Endothelial cell of umbilical vein (primary cell): ENCODE measurements around the gene PCDHB16. TPM values are rescaled to one million over a fixed set of nuclear protein-coding genes. Genes with fewer than 3 reads are reported as not detected.
"Not testable (repeated sequence)": the region's sequence is repeated elsewhere in the genome, so short reads cannot be mapped to it uniquely, and the experiment has no call there.

ENCODE experiments used
- BruUV-seq: library from RNA; stranded (reverse); fragments of 400-500 nt; replicated peaks from 2 replicates; lab custom pipeline; 2021; lab: Mats Ljungman, UMichigan
- CTCF ChIA-PET: fragments of 300-600, 350-600 bp; sonication (Branson Sonifier 250); formaldehyde crosslinking; loops from one replicate; lab custom pipeline; 2021; ENCODE audit warnings: antibody characterized with exemption, inconsistent platforms; lab: Charles Lee
- POLR2A ChIA-PET: fragments of 300-600, 350-600 bp; sonication (Branson Sonifier 250); formaldehyde crosslinking; loops from one replicate; lab custom pipeline; 2021; ENCODE audit warnings: antibody characterized with exemption, inconsistent platforms; lab: Charles Lee
- DNase-seq: peaks from one replicate; pipeline ENCODE4 v3.0.0-alpha.2; 2011; ENCODE audit warnings: low read depth, low spot score
- FAIRE-seq: peaks from 2 replicates; lab custom pipeline; 2011; peaks lifted over from hg19 to GRCh38; lab: Jason Lieb, UNC
- H2AFZ ChIP-seq: 2 replicates; pipeline ENCODE4 v1.6.0; 2012; ENCODE audit warnings: low read depth, low read length, control low read depth, inconsistent platforms
- H3K27ac ChIP-seq: 2 replicates; pipeline ENCODE4 v1.5.1; 2011; ENCODE audit warnings: low read depth, mild to moderate bottlenecking, control low read depth, low read length, moderate library complexity; ENCODE audit not compliant: insufficient read depth
- H3K27me3 ChIP-seq, 2 experiments: 2 replicates each; pipeline versions ENCODE4 v1.6.0 to v1.6.1; 2011; ENCODE audit warnings: low read length in 2 of 2, mixed read lengths in 1 of 2; ENCODE audit not compliant: control insufficient read depth in 2 of 2, insufficient read depth in 2 of 2
- H3K36me3 ChIP-seq, 2 experiments: 2 replicates in 1 of 2; 3 replicates in 1 of 2; pipeline ENCODE4 v1.5.1; 2011; ENCODE audit warnings: low read length in 2 of 2, mild to moderate bottlenecking in 1 of 2, moderate library complexity in 1 of 2; ENCODE audit not compliant: control insufficient read depth in 2 of 2, insufficient read depth in 2 of 2; ENCODE audit errors: extremely low read depth in 1 of 2
- H3K4me1 ChIP-seq: 3 replicates; pipeline ENCODE4 v1.5.1; 2011; ENCODE audit warnings: mild to moderate bottlenecking, low read length; ENCODE audit not compliant: control insufficient read depth, insufficient read depth; ENCODE audit errors: extremely low read depth
- H3K4me2 ChIP-seq: 2 replicates; pipeline ENCODE4 v1.6.1; 2011; ENCODE audit warnings: low read length, control low read depth, mixed read lengths; ENCODE audit not compliant: insufficient read depth
- H3K4me3 ChIP-seq, 3 experiments: fragments of 200-600 bp in 1 of 3; sonication (generic), shearing (Covaris generic) in 1 of 3; replicated peaks in 1 of 3; 2 replicates each; pipeline ENCODE4 v1.5.1; 2011 to 2016; ENCODE audit warnings: control low read depth in 3 of 3, low read length in 3 of 3, mild to moderate bottlenecking in 2 of 3, inconsistent platforms in 1 of 3, low read depth in 1 of 3, moderate library complexity in 1 of 3; ENCODE audit not compliant: insufficient read depth in 1 of 3
- H3K79me2 ChIP-seq: 2 replicates; pipeline ENCODE4 v1.6.0; 2012; ENCODE audit warnings: low read length, inconsistent platforms; ENCODE audit not compliant: control insufficient read depth, insufficient read depth
- H3K9ac ChIP-seq: replicated peaks from 2 replicates; pipeline ENCODE3; 2011; ENCODE audit warnings: low read length, control low read depth; ENCODE audit not compliant: insufficient read depth; ENCODE audit errors: extremely low read depth
- H3K9me1 ChIP-seq: replicated peaks from 3 replicates; pipeline ENCODE4 v1.6.0; 2011; ENCODE audit warnings: mild to moderate bottlenecking, low read length; ENCODE audit not compliant: control insufficient read depth, insufficient read depth; ENCODE audit errors: extremely low read depth
- H3K9me3 ChIP-seq: replicated peaks from 2 replicates; pipeline ENCODE4 v1.5.1; 2012; ENCODE audit warnings: low read length, inconsistent platforms; ENCODE audit not compliant: control insufficient read depth, insufficient read depth
- H4K20me1 ChIP-seq: replicated peaks from 2 replicates; pipeline ENCODE3; 2011; ENCODE audit warnings: mild to moderate bottlenecking, low read length; ENCODE audit not compliant: control insufficient read depth, insufficient read depth; ENCODE audit errors: extremely low read depth
- CTCF ChIP-seq, 2 donors: IDR thresholded peaks; 1 replicate in 1 of 2; 2 replicates in 1 of 2; pipeline ENCODE4 v1.5.1; 2011; ENCODE audit warnings: low read length in 2 of 2, mild to moderate bottlenecking in 2 of 2, moderate library complexity in 2 of 2, control low read depth in 1 of 2, inconsistent platforms in 1 of 2, low read depth in 1 of 2; ENCODE audit not compliant: insufficient read depth in 1 of 2; ENCODE audit errors: extremely low read depth in 1 of 2
- EZH2 ChIP-seq: IDR thresholded peaks from 2 replicates; pipeline ENCODE4 v1.6.1; 2012; ENCODE audit warnings: borderline replicate concordance, low read depth, mild to moderate bottlenecking, moderate library complexity, low read length, inconsistent platforms; ENCODE audit not compliant: severe bottlenecking
- FOS ChIP-seq: IDR thresholded peaks from 2 replicates; pipeline ENCODE4 v1.6.1; 2011; ENCODE audit warnings: mild to moderate bottlenecking, low read length, moderate library complexity, borderline replicate concordance; ENCODE audit not compliant: insufficient read depth
- GATA2 ChIP-seq: IDR thresholded peaks from 2 replicates; pipeline ENCODE4 v1.7.0; 2011; ENCODE audit warnings: low read depth, mild to moderate bottlenecking, moderate library complexity, mixed read lengths, low read length; ENCODE audit not compliant: insufficient read length, insufficient read depth
- JUN ChIP-seq: IDR thresholded peaks from 2 replicates; pipeline ENCODE4 v1.6.1; 2011; ENCODE audit warnings: borderline replicate concordance, low read depth; ENCODE audit not compliant: insufficient read length, insufficient read depth
- MYC ChIP-seq: IDR thresholded peaks from one replicate; pipeline ENCODE4 v1.6.1; 2011; ENCODE audit warnings: mild to moderate bottlenecking, low read depth, low read length
- POLR2A ChIP-seq: IDR thresholded peaks from 2 replicates; pipeline ENCODE4 v1.6.1; 2012; ENCODE audit warnings: low read depth, mild to moderate bottlenecking, control low read depth, low read length
- POLR2AphosphoS5 ChIP-seq: IDR thresholded peaks from 2 replicates; pipeline ENCODE4 v1.6.1; 2012; ENCODE audit warnings: low read depth, mild to moderate bottlenecking, control low read depth, low read length, moderate library complexity; ENCODE audit not compliant: insufficient read depth
- dilution Hi-C: fragments of 300-500 bp; cut with MboI; formaldehyde crosslinking; loops from one replicate; pipeline ENCODE4 v1.15.0; 2019; ENCODE audit warnings: low sequenced_read_pairs; ENCODE audit not compliant: extremely low pct_ligation_motif_present
- intact Hi-C: fragments of 100-400 bp; cut with micrococcal nuclease; formaldehyde crosslinking; loops from one replicate; pipeline ENCODE4 v1.10.0; 2022
- polyA plus RNA-seq, 4 experiments: library from polyadenylated mRNA; depleted of rRNA in 3 of 4; stranded (reverse) in 3 of 4; unstranded in 1 of 4; fragments of >200 nt; gene quantifications; 2 replicates each; pipeline versions ENCODE4 v1.2.1 to v1.2.3, GENCODE V29; 2011 to 2012; ENCODE audit warnings: missing spikeins in 1 of 4
- total RNA-seq: library from RNA; stranded (reverse); gene quantifications from 2 replicates; pipeline ENCODE4 v1.2.3, GENCODE V29; 2021
- TF ChIP-seq, protein P1 (sequence below): IDR thresholded peaks from 2 replicates; pipeline ENCODE4 v1.6.1; 2011; ENCODE audit not compliant: insufficient read depth, insufficient read length

PCDHB16 gene
- total and polyA plus RNA-seq, 2 donors (not counting 3 experiments of a cell fraction or from before 2014, with no cell fraction given), result 0.18 to 0.22 TPM

DNA sequence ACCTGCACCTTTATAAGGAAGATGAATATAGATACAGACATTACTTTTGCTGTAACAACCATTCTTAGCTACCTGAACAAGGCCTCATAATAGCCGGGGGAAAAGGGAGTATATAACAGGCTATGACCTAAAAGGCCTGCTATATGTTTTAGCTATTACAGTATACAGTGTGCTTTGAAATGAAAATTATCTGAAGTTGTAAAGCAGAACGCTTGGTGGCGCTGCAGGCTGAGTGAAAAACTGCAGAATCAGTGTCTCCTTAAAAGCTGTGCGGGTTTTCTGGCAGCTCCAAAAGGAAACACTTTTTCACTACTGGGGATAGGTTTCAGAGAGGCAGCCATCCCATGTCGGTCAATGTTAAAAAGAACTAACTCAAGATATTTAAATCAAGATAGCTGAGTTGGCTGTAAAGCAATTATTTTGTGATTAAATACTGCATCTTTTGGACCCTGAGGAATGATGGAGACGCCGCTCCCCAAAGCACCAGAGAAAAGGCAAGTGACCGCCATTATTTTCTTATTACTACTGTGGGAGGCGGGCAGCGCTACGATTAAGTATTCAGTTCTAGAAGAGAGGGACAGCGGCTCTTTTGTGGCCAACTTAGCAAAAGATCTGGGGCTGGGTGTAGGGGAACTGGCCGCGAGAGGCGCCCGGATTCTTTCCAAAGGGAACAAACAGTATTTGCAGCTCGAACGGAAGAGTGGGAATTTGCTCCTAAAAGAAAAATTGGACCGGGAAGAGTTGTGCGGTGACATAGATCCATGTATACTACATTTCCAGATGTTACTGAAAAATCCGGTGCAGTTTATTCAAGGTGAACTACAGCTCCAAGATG, 26.4 kb upstream of the PCDHB16 start:
- Histone ChIP-seq H3K79me2 (no peaks in the 10 kb centered on the region), H4K20me1 (no peaks in the 10 kb centered on the region), H3K9ac (no peak overlapping the region), H2AFZ (no peak overlapping the region), H3K9me1 (no peaks in the 10 kb centered on the region), H3K4me3 (no peak overlapping the region), H3K9me3 (no peaks in the 10 kb centered on the region), H3K27me3 (no peaks in the 10 kb centered on the region), H3K4me1 (no peaks in the 10 kb centered on the region), H3K36me3 (no peaks in the 10 kb centered on the region), H3K27ac (no peak overlapping the region), H3K4me2 (no peak overlapping the region)
- CTCF ChIA-PET, result no interaction called here
- intact Hi-C loops (no loop called here), dilution Hi-C loops (no loop called here)
- FAIRE-seq (no peak), DNase-seq (no peak)
- POLR2A ChIA-PET, result no interaction called here
- TF ChIP-seq, protein P1, sequence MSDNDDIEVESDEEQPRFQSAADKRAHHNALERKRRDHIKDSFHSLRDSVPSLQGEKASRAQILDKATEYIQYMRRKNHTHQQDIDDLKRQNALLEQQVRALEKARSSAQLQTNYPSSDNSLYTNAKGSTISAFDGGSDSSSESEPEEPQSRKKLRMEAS, result no peak
- no peak for TF ChIP-seq GATA2
- no peak for TF ChIP-seq MYC
- TF ChIP-seq JUN, result no peak
- no peak for TF ChIP-seq EZH2
- no peak for TF ChIP-seq CTCF (IDR thresholded peaks at IDR 0.05; ENCODE audit: extremely low read depth in 1 of 2, insufficient read depth in 1 of 2, low read depth in 1 of 2, low read length in 2 of 2)
- no peak for TF ChIP-seq POLR2A
- TF ChIP-seq FOS, result no peak
- TF ChIP-seq POLR2AphosphoS5, result no peak
- BruUV-seq, result no TSS peak

DNA sequence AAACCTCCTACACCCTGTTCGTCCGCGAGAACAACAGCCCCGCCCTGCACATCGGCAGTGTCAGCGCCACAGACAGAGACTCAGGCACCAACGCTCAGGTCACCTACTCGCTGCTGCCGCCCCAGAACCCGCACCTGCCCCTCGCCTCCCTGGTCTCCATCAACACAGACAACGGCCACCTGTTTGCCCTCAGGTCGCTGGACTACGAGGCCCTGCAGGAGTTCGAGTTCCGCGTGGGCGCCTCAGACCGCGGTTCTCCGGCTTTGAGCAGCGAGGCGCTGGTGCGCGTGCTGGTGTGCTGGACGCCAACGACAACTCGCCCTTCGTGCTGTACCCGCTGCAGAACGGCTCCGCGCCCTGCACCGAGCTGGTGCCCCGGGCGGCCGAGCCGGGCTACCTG, 24.8 kb upstream of the PCDHB16 start:
- dilution Hi-C loops, H4K20me1 ChIP-seq, H3K4me1 ChIP-seq, H3K9me3 ChIP-seq, H3K27ac ChIP-seq, H2AFZ ChIP-seq, H3K9ac ChIP-seq, CTCF ChIA-PET, BruUV-seq, FAIRE-seq, intact Hi-C loops, POLR2A ChIA-PET, H3K4me2 ChIP-seq, DNase-seq, H3K79me2 ChIP-seq, H3K27me3 ChIP-seq, H3K36me3 ChIP-seq, H3K9me1 ChIP-seq, H3K4me3 ChIP-seq: not testable (repeated sequence)
